ENCODE data around the gene ACOT7. TPM values are rescaled to one million over a fixed set of nuclear protein-coding genes. Genes with fewer than 3 reads are reported as not detected.

The ACOT7 gene
- total and polyA plus RNA-seq, 7 donors, result 2.3 to 12.4 (median 4.1) TPM

GRCh38 chr1:6218375-6219164 is 175.0 kb downstream of the ACOT7 start:
- Histone ChIP-seq H3K36me3 (ENCODE audit: insufficient read depth in 1 of 2, low read depth in 1 of 2) (peaks cover 0 to 41% of the 10 kb centered on the region in 2 donors), H3K27me3 (ENCODE audit: insufficient read depth in 3 of 3, low read length in 2 of 3) (no peaks in the 10 kb centered on the region), H3K4me3 (no peak overlapping the region), H3K27ac (no peak overlapping the region), H3K9me3 (no peaks in the 10 kb centered on the region), H3K4me1 (peaks cover 14% of the 10 kb centered on the region)
- intact Hi-C loops (cut with DNase I), result no loop called here
- WGBS, 3 donors, result 81 to 85% (median 83%) methylated on average over 16 of the region's 16 CpGs
- ATAC-seq (no peak), DNase-seq (no peak)
- TF ChIP-seq CTCF (IDR thresholded peaks at IDR 0.05), result no peak

Other genes starting within 250 kb of the ACOT7 start
- gene CHD5, start 213.4 kb downstream of the ACOT7 start, total RNA-seq, result under 1 TPM in 2 of 4 donors, not detected in 2; 0.24 to 0.25 TPM
- gene CHD5, start 213.4 kb downstream of the ACOT7 start, polyA plus RNA-seq, result under 1 TPM; 0.03 to 0.38 (median 0.17) TPM
- 100 to 1,000 TPM; 308 to 417 (median 333) TPM for gene RPL22, start 194.2 kb downstream of the ACOT7 start, total RNA-seq
- 100 to 1,000 TPM; 285 to 333 (median 291) TPM for gene RPL22, start 194.2 kb downstream of the ACOT7 start, polyA plus RNA-seq
- gene RNF207, start 187.6 kb downstream of the ACOT7 start, total RNA-seq, result 10 to 100 TPM in 1 of 4 donors, 1 to 10 TPM in 3; 3.4 to 13.6 (median 4.6) TPM
- gene RNF207, start 187.6 kb downstream of the ACOT7 start, polyA plus RNA-seq, result 1 to 10 TPM; 2.5 to 5.1 (median 3.0) TPM
- 100 to 1,000 TPM in 1 of 4 donors, 10 to 100 TPM in 3; 57.3 to 215 (median 68.3) TPM for gene ICMT, start 157.8 kb downstream of the ACOT7 start, total RNA-seq
- 100 to 1,000 TPM in 1 of 3 donors, 10 to 100 TPM in 2; 39.2 to 101 (median 47.2) TPM for gene ICMT, start 157.8 kb downstream of the ACOT7 start, polyA plus RNA-seq
- gene HES3, start 149.6 kb downstream of the ACOT7 start, total RNA-seq, result not detected
- gene HES3, start 149.6 kb downstream of the ACOT7 start, polyA plus RNA-seq, result not detected
- 1 to 10 TPM; 2.2 to 3.5 (median 2.9) TPM for gene GPR153, start 132.7 kb downstream of the ACOT7 start, total RNA-seq
- 1 to 10 TPM in 1 of 3 donors, under 1 TPM in 2; 0.49 to 1.6 (median 0.75) TPM for gene GPR153, start 132.7 kb downstream of the ACOT7 start, polyA plus RNA-seq
- under 1 TPM in 1 of 4 donors, not detected in 3; 0.06 TPM for gene HES2, start 26.2 kb upstream of the ACOT7 start, total RNA-seq
- gene HES2, start 26.2 kb upstream of the ACOT7 start, polyA plus RNA-seq, result under 1 TPM in 1 of 3 donors, not detected in 2; 0.13 TPM
- gene ESPN, start 31.0 kb upstream of the ACOT7 start, total RNA-seq, result not detected
- gene ESPN, start 31.0 kb upstream of the ACOT7 start, polyA plus RNA-seq, result under 1 TPM in 1 of 3 donors, not detected in 2; 0.12 TPM
- gene TNFRSF25, start 72.4 kb upstream of the ACOT7 start, total RNA-seq, result 1 to 10 TPM; 1.5 to 2.6 (median 2.2) TPM
- 1 to 10 TPM; 1.5 to 2.7 (median 1.6) TPM for gene TNFRSF25, start 72.4 kb upstream of the ACOT7 start, polyA plus RNA-seq
- gene PLEKHG5, start 97.9 kb upstream of the ACOT7 start, total RNA-seq, result 1 to 10 TPM; 2.6 to 3.3 (median 3.2) TPM
- gene PLEKHG5, start 97.9 kb upstream of the ACOT7 start, polyA plus RNA-seq, result 1 to 10 TPM; 1.5 to 2.3 (median 2.0) TPM
- gene NOL9, start 160.7 kb upstream of the ACOT7 start, total RNA-seq, result 10 to 100 TPM; 17.1 to 26.1 (median 22.8) TPM
- 10 to 100 TPM in 1 of 3 donors, 1 to 10 TPM in 2; 5.0 to 10.6 (median 9.5) TPM for gene NOL9, start 160.7 kb upstream of the ACOT7 start, polyA plus RNA-seq
- not detected for gene TAS1R1, start 161.5 kb upstream of the ACOT7 start, total RNA-seq
- under 1 TPM in 2 of 3 donors, not detected in 1; 0.04 to 0.16 TPM for gene TAS1R1, start 161.5 kb upstream of the ACOT7 start, polyA plus RNA-seq
- 10 to 100 TPM in 3 of 4 donors, 1 to 10 TPM in 1; 3.7 to 12.0 (median 11.4) TPM for gene ZBTB48, start 186.2 kb upstream of the ACOT7 start, total RNA-seq
- 10 to 100 TPM in 2 of 3 donors, 1 to 10 TPM in 1; 9.7 to 16.6 (median 15.1) TPM for gene ZBTB48, start 186.2 kb upstream of the ACOT7 start, polyA plus RNA-seq
- gene KLHL21, start 209.1 kb upstream of the ACOT7 start, total RNA-seq, result 100 to 1,000 TPM in 3 of 4 donors, 10 to 100 TPM in 1; 87.3 to 253 (median 113) TPM
- 100 to 1,000 TPM in 2 of 3 donors, 10 to 100 TPM in 1; 83.1 to 200 (median 120) TPM for gene KLHL21, start 209.1 kb upstream of the ACOT7 start, polyA plus RNA-seq
- gene PHF13, start 220.0 kb upstream of the ACOT7 start, total RNA-seq, result 10 to 100 TPM in 1 of 4 donors, 1 to 10 TPM in 3; 5.4 to 21.3 (median 8.2) TPM
- 1 to 10 TPM; 4.8 to 7.5 (median 7.1) TPM for gene PHF13, start 220.0 kb upstream of the ACOT7 start, polyA plus RNA-seq
- 10 to 100 TPM in 2 of 4 donors, 1 to 10 TPM in 2; 8.9 to 18.8 (median 13.4) TPM for gene THAP3, start 231.1 kb upstream of the ACOT7 start, total RNA-seq
- gene THAP3, start 231.1 kb upstream of the ACOT7 start, polyA plus RNA-seq, result 10 to 100 TPM; 19.6 to 40.1 (median 22.8) TPM

Data from psoas muscle (tissue), 8 donors.